ENCODE data around the gene INO80B. TPM values are rescaled to one million over a fixed set of nuclear protein-coding genes. Genes with fewer than 3 reads are reported as not detected.

Gene INO80B
- total RNA-seq, 1 donor from 2014 or later: 40.5 TPM

DNA sequence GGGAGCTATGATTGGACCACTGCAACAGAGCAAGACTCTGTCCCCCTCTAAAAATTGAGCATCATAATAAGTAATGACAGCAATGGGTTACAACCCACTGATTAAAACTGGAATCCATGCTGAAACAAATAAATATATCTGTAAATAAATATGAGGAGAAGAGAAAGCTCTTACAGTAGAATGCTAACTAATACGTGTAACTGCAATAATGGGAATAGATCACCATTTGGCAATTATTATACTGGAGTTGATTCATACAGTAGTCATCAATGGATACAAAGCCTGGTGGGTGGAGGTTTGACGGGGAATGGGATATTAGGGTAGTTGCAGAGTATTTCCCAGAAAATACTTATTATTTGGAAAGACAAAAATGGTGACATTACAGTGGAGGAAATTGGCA lies 6.1 kb upstream of the INO80B start:
- Mint-ChIP-seq H3K4me1 (ENCODE audit: unreplicated experiment) (peaks cover 9% of the 10 kb centered on the region), H3K4me3 (no peak overlapping the region), H3K36me3 (no peaks in the 10 kb centered on the region), H3K9me3 (no peaks in the 10 kb centered on the region), H3K27me3 (peaks cover 22% of the 10 kb centered on the region), H3K27ac (no peak overlapping the region)
- TF ChIP-seq, protein P1, sequence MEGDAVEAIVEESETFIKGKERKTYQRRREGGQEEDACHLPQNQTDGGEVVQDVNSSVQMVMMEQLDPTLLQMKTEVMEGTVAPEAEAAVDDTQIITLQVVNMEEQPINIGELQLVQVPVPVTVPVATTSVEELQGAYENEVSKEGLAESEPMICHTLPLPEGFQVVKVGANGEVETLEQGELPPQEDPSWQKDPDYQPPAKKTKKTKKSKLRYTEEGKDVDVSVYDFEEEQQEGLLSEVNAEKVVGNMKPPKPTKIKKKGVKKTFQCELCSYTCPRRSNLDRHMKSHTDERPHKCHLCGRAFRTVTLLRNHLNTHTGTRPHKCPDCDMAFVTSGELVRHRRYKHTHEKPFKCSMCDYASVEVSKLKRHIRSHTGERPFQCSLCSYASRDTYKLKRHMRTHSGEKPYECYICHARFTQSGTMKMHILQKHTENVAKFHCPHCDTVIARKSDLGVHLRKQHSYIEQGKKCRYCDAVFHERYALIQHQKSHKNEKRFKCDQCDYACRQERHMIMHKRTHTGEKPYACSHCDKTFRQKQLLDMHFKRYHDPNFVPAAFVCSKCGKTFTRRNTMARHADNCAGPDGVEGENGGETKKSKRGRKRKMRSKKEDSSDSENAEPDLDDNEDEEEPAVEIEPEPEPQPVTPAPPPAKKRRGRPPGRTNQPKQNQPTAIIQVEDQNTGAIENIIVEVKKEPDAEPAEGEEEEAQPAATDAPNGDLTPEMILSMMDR (conservative IDR thresholded peaks at IDR 0.05): no peak
- DNase-seq (ENCODE audit: extremely low spot score, unreplicated experiment): no peak

DNA sequence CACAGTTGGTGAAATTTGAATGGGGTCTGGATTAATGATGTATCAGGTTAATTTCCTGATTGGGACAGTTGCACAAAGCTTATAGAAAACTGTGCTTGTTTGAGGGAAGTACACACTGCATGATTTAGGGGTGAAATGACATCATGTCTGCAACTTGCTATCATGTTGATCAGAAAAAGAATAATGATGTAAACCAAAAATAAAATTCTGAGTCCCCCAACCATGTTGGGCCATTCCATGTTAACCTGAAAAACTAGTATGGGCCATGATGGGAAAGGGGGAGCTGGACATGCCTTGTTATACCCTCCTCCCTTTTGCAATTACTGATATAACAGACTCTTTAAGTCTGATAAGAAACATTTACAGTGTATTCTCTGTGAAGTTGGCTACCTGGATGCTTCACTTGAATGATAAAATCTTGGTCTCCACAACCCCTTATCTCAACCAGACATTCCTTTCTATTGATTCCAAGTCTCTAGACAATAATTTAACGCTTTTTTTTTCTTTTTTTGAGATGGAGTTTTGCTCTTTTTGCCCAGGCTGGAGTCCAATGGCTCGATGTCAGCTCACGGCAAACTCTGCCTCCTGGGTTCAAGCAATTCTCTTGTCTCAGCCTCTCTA lies 4.2 kb upstream of the INO80B start:
- Mint-ChIP-seq H3K36me3 (no peaks in the 10 kb centered on the region), H3K9me3 (no peaks in the 10 kb centered on the region), H3K27me3 (peaks cover 22% of the 10 kb centered on the region), H3K4me1 (ENCODE audit: unreplicated experiment) (peaks cover 13% of the 10 kb centered on the region), H3K27ac (no peak overlapping the region), H3K4me3 (no peak overlapping the region)
- DNase-seq (ENCODE audit: extremely low spot score, unreplicated experiment): no peak
- TF ChIP-seq, protein P1 (conservative IDR thresholded peaks at IDR 0.05): no peak

DNA sequence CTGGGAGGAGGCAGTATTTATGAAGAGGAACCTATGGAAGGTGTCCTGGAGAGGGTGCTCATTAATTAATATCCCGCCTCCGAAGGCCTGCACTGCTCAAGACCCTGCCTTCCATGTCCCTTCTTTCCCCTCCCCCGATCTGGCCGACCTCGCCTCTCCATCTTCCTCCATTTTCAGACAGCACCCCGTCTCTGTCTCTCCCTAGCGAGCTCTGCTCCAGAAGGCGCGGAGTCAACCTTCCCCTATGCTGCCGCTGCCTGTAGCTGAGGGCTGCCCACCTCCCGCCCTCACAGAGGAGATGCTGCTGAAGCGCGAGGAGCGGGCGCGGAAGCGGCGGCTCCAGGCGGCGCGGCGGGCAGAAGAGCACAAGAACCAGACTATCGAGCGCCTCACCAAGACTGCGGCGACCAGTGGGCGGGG lies 2.3 kb downstream of the INO80B start:
- Mint-ChIP-seq H3K27ac (peak overlapping the region; percentile 93), H3K27me3 (peaks cover 7% of the 10 kb centered on the region), H3K9me3 (no peaks in the 10 kb centered on the region), H3K4me3 (peak overlapping the region; percentile 95), H3K4me1 (ENCODE audit: unreplicated experiment) (peaks cover 31% of the 10 kb centered on the region), H3K36me3 (peaks cover 4% of the 10 kb centered on the region)
- TF ChIP-seq, protein P1 (conservative IDR thresholded peaks at IDR 0.05): no peak
- DNase-seq (ENCODE audit: extremely low spot score, unreplicated experiment): no peak

DNA sequence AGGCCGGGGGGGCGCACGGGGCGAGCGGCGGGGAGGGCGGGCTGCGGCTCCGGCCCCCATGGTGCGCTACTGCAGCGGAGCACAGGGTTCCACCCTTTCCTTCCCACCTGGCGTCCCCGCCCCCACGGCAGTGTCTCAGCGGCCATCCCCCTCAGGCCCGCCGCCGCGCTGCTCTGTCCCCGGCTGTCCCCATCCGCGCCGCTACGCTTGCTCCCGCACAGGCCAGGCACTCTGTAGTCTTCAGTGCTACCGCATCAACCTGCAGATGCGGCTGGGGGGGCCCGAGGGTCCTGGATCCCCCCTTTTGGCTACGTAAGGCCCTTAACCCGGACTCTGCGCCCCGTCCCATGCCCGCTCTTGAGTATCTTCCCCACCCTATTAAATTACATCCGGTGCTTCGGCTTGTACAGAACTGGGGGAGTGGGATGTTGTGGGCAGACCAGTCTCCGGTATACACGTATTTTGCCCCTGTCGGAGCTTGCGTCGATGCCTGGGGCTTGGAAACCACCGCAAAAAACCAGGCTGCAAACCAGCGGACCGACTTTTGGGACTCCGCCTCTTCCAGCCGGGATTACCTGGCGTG lies 2.8 kb downstream of the INO80B start:
- H3K9me3 Mint-ChIP-seq: no peaks in the 10 kb centered on the region
- H3K4me3 Mint-ChIP-seq: peak overlapping the region; percentile 95
- peaks cover 7% of the 10 kb centered on the region for H3K27me3 Mint-ChIP-seq
- peaks cover 31% of the 10 kb centered on the region for H3K4me1 Mint-ChIP-seq (ENCODE audit: unreplicated experiment)
- H3K27ac Mint-ChIP-seq: peak overlapping the region; percentile 93
- TF ChIP-seq, protein P1 (conservative IDR thresholded peaks at IDR 0.05): no peak
- H3K36me3 Mint-ChIP-seq: peaks cover 4% of the 10 kb centered on the region
- peak; percentile 83 for DNase-seq (ENCODE audit: extremely low spot score, unreplicated experiment)

DNA sequence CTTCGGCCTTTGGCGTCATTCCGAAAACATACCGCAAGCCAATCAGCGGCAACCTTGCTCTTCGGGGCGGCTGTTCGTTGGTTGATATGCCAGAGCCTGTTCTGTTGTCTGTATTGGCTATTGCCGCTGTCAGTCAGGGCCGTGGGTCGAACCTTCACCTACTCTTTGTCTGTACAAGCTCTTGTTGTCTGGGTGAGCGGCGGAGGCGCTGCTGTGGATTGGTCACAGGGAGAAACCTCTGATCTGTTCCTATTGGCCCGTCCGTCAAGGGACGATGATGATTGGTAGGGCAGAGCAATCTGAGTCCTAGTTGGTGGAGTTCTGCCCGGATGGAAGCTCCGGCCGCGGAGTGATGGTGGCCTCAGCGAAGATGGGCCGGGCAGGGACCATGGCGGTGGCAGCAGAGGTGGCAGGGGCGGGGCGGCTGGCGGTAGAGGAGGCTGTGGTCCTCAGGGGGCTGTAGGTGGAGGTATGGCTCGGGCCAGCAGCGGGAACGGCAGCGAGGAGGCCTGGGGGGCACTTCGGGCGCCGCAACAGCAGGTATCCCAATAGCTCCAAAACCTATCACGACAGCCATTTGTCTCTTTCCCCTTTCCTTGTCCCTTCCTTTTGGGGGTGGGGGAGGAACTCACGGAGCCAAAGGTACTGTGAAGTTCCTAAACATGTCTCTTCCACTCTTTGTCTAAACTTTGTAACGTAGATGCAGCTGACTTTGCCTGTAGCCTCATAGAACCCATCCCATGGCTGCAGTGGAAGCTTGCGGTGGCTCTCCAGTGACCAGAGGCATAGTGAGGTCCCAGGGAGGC lies 3.4 kb downstream of the INO80B start, which contains the start of gene WBP1:
TSS of gene WBP1 (plus strand) at position 307 of the 806 bp plus-strand sequence. CDS start at position 472, 165 bp downstream.
- Mint-ChIP-seq H3K4me1 (ENCODE audit: unreplicated experiment) (peaks cover 31% of the 10 kb centered on the region), H3K9me3 (no peaks in the 10 kb centered on the region), H3K4me3 (peak within 1 kb of the TSS; percentile 95), H3K27ac (peak within 1 kb of the TSS; percentile 93), H3K36me3 (peaks cover 7% of the 10 kb centered on the region), H3K27me3 (peaks cover 4% of the 10 kb centered on the region)
- TF ChIP-seq, protein P1 (conservative IDR thresholded peaks at IDR 0.05): no peak
- DNase-seq (ENCODE audit: extremely low spot score, unreplicated experiment): peak; percentile 98
